ENCODE data around the gene MIS12.

MIS12 gene

GRCh38 chr17:5535436-5535835, 49.1 kb downstream of the MIS12 start:
- DNase-seq (ENCODE audit: low spot score) = no peak

- DNase-seq (ENCODE audit: low spot score) = no peak
Observed at GRCh38 chr17:5536866-5537650, 50.7 kb downstream of the MIS12 start.

- no peak for DNase-seq (ENCODE audit: low spot score)
Observed at GRCh38 chr17:5539286-5539685, 52.9 kb downstream of the MIS12 start.

- DNase-seq (ENCODE audit: low spot score) = no peak
Observed at GRCh38 chr17:5540321-5540720, 54.0 kb downstream of the MIS12 start.
